H1 (cell line): ENCODE results near the gene ARG2. TPM values are rescaled to one million over a fixed set of nuclear protein-coding genes. Genes with fewer than 3 reads are reported as not detected.

ENCODE experiments used
- ASH2L ChIP-seq: fragments of 200-600, 300-600 bp; sonication (generic); IDR thresholded peaks from one replicate; pipeline ENCODE4 v1.7.1; 2017; ENCODE audit warnings: low read length
- BCL11A ChIP-seq, 2 experiments: IDR thresholded peaks; one replicate each; pipeline ENCODE4 v1.6.1; 2011; ENCODE audit warnings: low read depth in 2 of 2, low read length in 2 of 2, mild to moderate bottlenecking in 2 of 2
- EGR1 ChIP-seq: IDR thresholded peaks from 2 replicates; pipeline ENCODE4 v1.6.1; 2011; ENCODE audit warnings: low read depth, low read length, borderline replicate concordance
- EZH2 ChIP-seq: fragments of 200-600 bp; sonication (generic); IDR thresholded peaks from 2 replicates; pipeline ENCODE4 v1.7.1; 2012; ENCODE audit warnings: low read depth, mild to moderate bottlenecking, moderate library complexity, low read length, inconsistent platforms; ENCODE audit not compliant: severe bottlenecking
- HDAC2 ChIP-seq, 2 experiments: fragments of 300-600 bp in 1 of 2; sonication (generic) in 1 of 2; IDR thresholded peaks; 2 replicates each; pipeline ENCODE4 v1.6.1; 2011 to 2012; ENCODE audit warnings: low read depth in 2 of 2, low read length in 2 of 2, mild to moderate bottlenecking in 2 of 2, moderate library complexity in 2 of 2, borderline replicate concordance in 1 of 2, inconsistent platforms in 1 of 2
- KDM1A ChIP-seq: fragments of 200-600, 300-600 bp; sonication (generic); IDR thresholded peaks from 2 replicates; pipeline ENCODE4 v1.7.1; 2016; ENCODE audit warnings: mild to moderate bottlenecking, low read length, borderline replicate concordance
- KDM5A ChIP-seq: fragments of 200-600 bp; IDR thresholded peaks from 2 replicates; pipeline ENCODE4 v1.7.1; 2012; ENCODE audit warnings: mild to moderate bottlenecking, low read length, inconsistent platforms, mixed read lengths
- NRF1 ChIP-seq: IDR thresholded peaks from 2 replicates; pipeline ENCODE4 v1.6.1; 2011; ENCODE audit warnings: mild to moderate bottlenecking, low read depth, low read length, improper control_type of control experiment
- RBBP5 ChIP-seq: IDR thresholded peaks from 2 replicates; pipeline ENCODE4 v1.7.1; 2012; ENCODE audit warnings: low read depth, mild to moderate bottlenecking, inconsistent platforms, low read length, moderate library complexity, borderline replicate concordance
- RFX5 ChIP-seq: IDR thresholded peaks from 2 replicates; pipeline ENCODE4 v1.6.1; 2011; ENCODE audit warnings: low read depth, low read length, improper control_type of control experiment, borderline replicate concordance
- SIRT6 ChIP-seq: IDR thresholded peaks from one replicate; pipeline ENCODE4 v1.7.1; 2012; ENCODE audit warnings: low read length, inconsistent platforms
- SP2 ChIP-seq: IDR thresholded peaks from 2 replicates; pipeline ENCODE4 v1.6.1; 2012; ENCODE audit warnings: mild to moderate bottlenecking, low read length, inconsistent platforms
- SP4 ChIP-seq: IDR thresholded peaks from 2 replicates; pipeline ENCODE4 v1.6.1; 2012; ENCODE audit warnings: low read length, inconsistent platforms
- SUZ12 ChIP-seq: fragments of 200-600 bp; sonication (generic); IDR thresholded peaks from 2 replicates; pipeline ENCODE4 v1.6.1; 2012; ENCODE audit warnings: mild to moderate bottlenecking, inconsistent platforms, low read length, moderate library complexity, mixed read lengths
- TCF12 ChIP-seq: IDR thresholded peaks from 2 replicates; pipeline ENCODE4 v1.6.1; 2011; ENCODE audit warnings: low read depth, mild to moderate bottlenecking, low read length
- polyA plus RNA-seq, 7 experiments: library from polyadenylated mRNA; depleted of rRNA in 3 of 7; stranded (reverse) in 5 of 7; unstranded in 2 of 7; fragments of >200 nt in 5 of 7; fragments of 200-250 nt in 2 of 7; gene quantifications; 1 replicate in 5 of 7; 2 replicates in 1 of 7; 4 replicates in 1 of 7; pipeline versions ENCODE4 v1.2.1 to v1.2.3, GENCODE V29; 2011 to 2013; ENCODE audit warnings: missing spikeins in 2 of 7, mixed read lengths in 2 of 7
- total RNA-seq: library from RNA; stranded (reverse); fragmentation: NEBNext Ultra II Directional; extraction: Animal tissue kit (Norgen Biotek cat#: 25700); gene quantifications from 2 replicates; pipeline ENCODE4 v1.2.1, GENCODE V29; 2021

Gene ARG2
- total and polyA plus RNA-seq, 2 of the 8 experiments (the other 6 are each of a cell fraction or from before 2014, with no cell fraction given): 49.9 to 59.1 TPM

DNA sequence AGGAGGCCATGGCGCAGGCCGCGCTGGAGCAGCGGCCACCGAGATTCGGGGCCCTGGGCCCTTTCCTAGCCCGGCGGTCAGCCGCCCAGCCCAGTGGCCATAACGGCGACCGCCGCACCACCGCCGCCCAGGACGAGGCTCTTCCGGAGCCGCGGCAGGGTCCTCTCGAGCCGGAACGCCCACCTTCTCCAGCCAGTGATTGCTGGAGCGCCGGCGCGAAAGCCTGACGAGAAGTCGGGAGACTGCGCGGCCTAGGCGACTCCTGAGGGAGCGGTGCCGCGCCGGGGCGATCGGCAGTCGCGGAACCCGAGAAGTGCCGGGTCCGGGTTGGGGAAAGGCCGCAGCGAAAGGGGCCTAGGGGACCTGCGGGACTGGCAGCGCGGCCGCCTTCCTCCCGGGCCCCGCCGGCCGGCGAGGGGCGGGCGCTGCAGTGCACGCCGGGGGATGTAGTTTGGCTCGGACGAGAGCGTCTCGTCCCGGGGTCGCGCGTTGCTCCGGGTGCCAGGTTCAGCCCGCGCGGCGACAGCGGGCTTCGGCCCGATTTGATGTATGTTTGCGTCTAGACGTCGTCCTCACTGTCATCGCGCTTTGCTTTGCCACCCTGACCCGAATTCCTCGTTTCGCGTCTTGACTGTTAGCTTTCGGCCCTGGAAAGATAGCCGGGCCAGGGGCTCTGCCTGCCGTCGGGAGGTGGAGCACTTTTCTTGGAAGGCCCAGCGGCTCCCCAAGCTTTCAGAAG, 54.9 kb downstream of the ARG2 start, which contains the start of gene VTI1B (continued):
- TF ChIP-seq HDAC2 (IDR thresholded peaks at IDR 0.05; ENCODE audit: borderline replicate concordance in 1 of 2, low read depth in 2 of 2, low read length in 2 of 2) (peak in 1 of 2 experiments; percentile 22; a peak in 1 of 4 replicates), BCL11A (IDR thresholded peaks at IDR 0.05; ENCODE audit: low read depth in 2 of 2, low read length in 2 of 2) (no peak), KDM5A (no peak), ASH2L (peak; percentile 91), TCF12 (no peak), SUZ12 (no peak), EZH2 (no peak), KDM1A (no peak; the same call in 1 of the 2 replicates), EGR1 (0 out of 2 replicates have a peak, but pooled peaks have one; percentile 36), NRF1 (no peak), RFX5 (no peak), RBBP5 (0 out of 2 replicates have a peak, but pooled peaks have one; percentile 71), SP4 (peak; percentile 99), SIRT6 (no peak), SP2 (no peak)
